Measurements from ENCODE around the gene AGGF1. TPM values are rescaled to one million over a fixed set of nuclear protein-coding genes. Genes with fewer than 3 reads are reported as not detected.

AGGF1 gene
- total RNA-seq (2021; fragmentation: NEBNext Ultra II Directional; extraction: Animal tissue kit (Norgen Biotek cat#: 25700)): 10 to 100 TPM; 19.7 to 23.0 (median 20.5) TPM
- long read RNA-seq, full-length matches to known transcripts: 8 of 41 reads
- long read RNA-seq, partial matches to known transcripts: 33 of 41 reads
- long read RNA-seq, other reads (novel, unspliced or antisense): 0 of 41 reads

- Mint-ChIP-seq H3K4me1 (ENCODE audit: low read depth) (peaks cover 22% of the 10 kb centered on the region), H3K27ac (peak within 1 kb of the TSS; percentile 88), H3K9me3 (peaks cover 13% of the 10 kb centered on the region), H3K36me3 (ENCODE audit: low read depth) (peaks cover 15% of the 10 kb centered on the region; the same call in 1 of the 2 replicates), H3K27me3 (ENCODE audit: insufficient read depth) (0 out of 2 replicates have a peak, but pooled peaks cover 5% of the 10 kb centered on the region), H3K4me3 (peak within 1 kb of the TSS; percentile 100)
- TF ChIP-seq CTCF (IDR thresholded peaks at IDR 0.05): no peak
- DNase-seq: peak; percentile 90
These were observed at the start of gene AGGF1 for GRCh38 chr5:77030097-77031071. AGGF1 (plus strand) TSS chr5:77030404; CDS start chr5:77030767, 363 bp downstream.

- no peak for TF ChIP-seq CTCF (IDR thresholded peaks at IDR 0.05)
- Mint-ChIP-seq H3K4me1 (ENCODE audit: low read depth) (no peaks in the 10 kb centered on the region), H3K36me3 (ENCODE audit: low read depth) (no peaks in the 10 kb centered on the region), H3K4me3 (no peak overlapping the region), H3K27ac (no peak overlapping the region), H3K9me3 (no peaks in the 10 kb centered on the region), H3K27me3 (ENCODE audit: insufficient read depth) (peaks cover 6% of the 10 kb centered on the region; the same call in 1 of the 2 replicates)
- DNase-seq: no peak
These were observed 49.6 kb upstream of the AGGF1 start for GRCh38 chr5:76980518-76981144.

- H3K27ac Mint-ChIP-seq: no peak overlapping the region
- H3K9me3 Mint-ChIP-seq: no peaks in the 10 kb centered on the region
- H3K4me1 Mint-ChIP-seq (ENCODE audit: low read depth): no peaks in the 10 kb centered on the region
- peaks cover 6% of the 10 kb centered on the region for H3K27me3 Mint-ChIP-seq (ENCODE audit: insufficient read depth)
- no peak for DNase-seq
- no peak for TF ChIP-seq CTCF (IDR thresholded peaks at IDR 0.05)
- H3K36me3 Mint-ChIP-seq (ENCODE audit: low read depth): no peaks in the 10 kb centered on the region
- no peak overlapping the region for H3K4me3 Mint-ChIP-seq
These were observed 47.8 kb upstream of the AGGF1 start for GRCh38 chr5:76982450-76982849.

- no peaks in the 10 kb centered on the region for H3K36me3 Mint-ChIP-seq (ENCODE audit: low read depth)
- no peaks in the 10 kb centered on the region for H3K4me1 Mint-ChIP-seq (ENCODE audit: low read depth)
- H3K27me3 Mint-ChIP-seq (ENCODE audit: insufficient read depth): peaks cover 2% of the 10 kb centered on the region
- no peaks in the 10 kb centered on the region for H3K9me3 Mint-ChIP-seq
- DNase-seq: no peak
- H3K27ac Mint-ChIP-seq: no peak overlapping the region
- H3K4me3 Mint-ChIP-seq: no peak overlapping the region
- TF ChIP-seq CTCF (IDR thresholded peaks at IDR 0.05): no peak
These were observed 46.7 kb upstream of the AGGF1 start for GRCh38 chr5:76983468-76983867.

- no peak for TF ChIP-seq CTCF (IDR thresholded peaks at IDR 0.05)
- Mint-ChIP-seq H3K9me3 (no peaks in the 10 kb centered on the region), H3K36me3 (ENCODE audit: low read depth) (no peaks in the 10 kb centered on the region), H3K27me3 (ENCODE audit: insufficient read depth) (peaks cover 9% of the 10 kb centered on the region), H3K4me1 (ENCODE audit: low read depth) (peaks cover 5% of the 10 kb centered on the region; the same call in 1 of the 2 replicates), H3K4me3 (no peak overlapping the region), H3K27ac (no peak overlapping the region)
- no peak for DNase-seq
These were observed 43.2 kb upstream of the AGGF1 start for GRCh38 chr5:76986825-76987526.
